Gastroesophageal sphincter (tissue), 4 donors: ENCODE results near the gene KRTAP4-11. TPM values are rescaled to one million over a fixed set of nuclear protein-coding genes. Genes with fewer than 3 reads are reported as not detected.

ENCODE experiments used
- ATAC-seq: fragments of 150-250 bp; one replicate; pipeline ENCODE4 v1.9.1; 2016; ENCODE audit warnings: mild to moderate bottlenecking, moderate library complexity
- H3K27ac ChIP-seq, 4 donors: fragments of 200-600 bp; sonication (generic) in 3 of 4; 1 replicate in 3 of 4; 2 replicates in 1 of 4; pipeline ENCODE4 v1.5.1; 2016 to 2019
- H3K27me3 ChIP-seq: fragments of 200-600 bp; sonication (generic); one replicate; pipeline ENCODE4 v1.5.1; 2019
- H3K36me3 ChIP-seq, 2 donors: fragments of 200-600 bp; sonication (generic); one replicate each; pipeline ENCODE4 v1.5.1; 2019; ENCODE audit warnings: control low read depth in 1 of 2
- H3K4me1 ChIP-seq, 3 donors: fragments of 200-600 bp; sonication (generic); 1 replicate in 2 of 3; 2 replicates in 1 of 3; pipeline ENCODE4 v1.5.1; 2016 to 2019; ENCODE audit warnings: control low read depth in 2 of 3
- H3K4me3 ChIP-seq, 2 donors: fragments of 200-600 bp; sonication (generic); one replicate each; pipeline ENCODE4 v1.5.1; 2019; ENCODE audit warnings: mild to moderate bottlenecking in 1 of 2, moderate library complexity in 1 of 2
- H3K9me3 ChIP-seq, 3 donors: fragments of 200-600 bp; sonication (generic); one replicate each; pipeline ENCODE4 v1.5.1; 2017 to 2019; ENCODE audit warnings: control low read depth in 2 of 3
- EP300 ChIP-seq: sonication (generic); formaldehyde crosslinking; IDR thresholded peaks from one replicate; pipeline ENCODE4 v1.6.1; 2017; ENCODE audit warnings: antibody characterized with exemption, mild to moderate bottlenecking
- POLR2A ChIP-seq, 2 donors: fragments of 450-650 bp; IDR thresholded peaks; one replicate each; pipeline ENCODE4 v1.6.1; 2017; ENCODE audit warnings: antibody characterized with exemption in 2 of 2, mild to moderate bottlenecking in 2 of 2, moderate library complexity in 1 of 2
- POLR2AphosphoS5 ChIP-seq: sonication (generic); formaldehyde crosslinking; IDR thresholded peaks from one replicate; pipeline ENCODE4 v1.6.1; 2017; ENCODE audit warnings: antibody characterized with exemption
- WGBS, 2 donors: methylation state at CpG; one replicate each; pipeline ENCODE4 v1.1.5; 2018; ENCODE audit warnings: low coverage in 1 of 2; 5-methylcytosine and 5-hydroxymethylcytosine counted together
- total RNA-seq, 4 donors: library from RNA; depleted of rRNA; stranded (reverse); fragments of >200 nt; gene quantifications; one replicate each; pipeline ENCODE4 v1.1.0, GENCODE V29; 2016
- TF ChIP-seq, protein P1 (sequence below), 4 experiments: fragments of 200-600 bp in 2 of 4; fragments of 450-650 bp in 2 of 4; sonication (generic) in 1 of 4; IDR thresholded peaks; one replicate each; pipeline ENCODE4 v1.5.1; 2017 to 2019; ENCODE audit warnings: antibody characterized with exemption in 4 of 4, mild to moderate bottlenecking in 2 of 4, moderate library complexity in 2 of 4

KRTAP4-11 gene
- total RNA-seq, 4 donors from 2014 or later, result not detected

DNA sequence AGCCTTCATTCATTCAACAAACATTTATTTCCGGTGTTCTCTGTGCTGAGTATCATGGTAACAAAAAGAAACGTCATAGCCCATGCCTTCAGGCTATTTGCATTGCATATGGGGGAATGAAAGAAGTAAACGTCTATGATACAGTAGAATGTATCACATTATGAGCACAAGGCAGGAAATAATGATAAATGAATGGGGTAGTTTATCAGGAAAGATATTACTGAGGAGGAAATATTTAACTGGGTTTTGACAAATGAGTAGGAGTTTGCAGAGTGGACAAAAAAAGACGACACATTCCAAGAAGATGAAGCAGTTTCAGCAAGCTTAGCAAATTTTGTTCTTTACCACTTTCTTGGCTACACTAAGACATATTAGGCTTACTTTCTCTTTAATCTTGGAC lies 35.5 kb downstream of the KRTAP4-11 start:
- H3K4me3 ChIP-seq, result no peak overlapping the region
- no peaks in the 10 kb centered on the region for H3K36me3 ChIP-seq
- H3K27me3 ChIP-seq, result no peaks in the 10 kb centered on the region
- H3K9me3 ChIP-seq, result no peaks in the 10 kb centered on the region
- H3K4me1 ChIP-seq, result no peaks in the 10 kb centered on the region
- WGBS, 2 donors, result 41 to 47% methylated on average over 4 of the region's 4 CpGs
- no peak overlapping the region for H3K27ac ChIP-seq
- TF ChIP-seq EP300, result no peak
- TF ChIP-seq POLR2AphosphoS5, result no peak
- TF ChIP-seq POLR2A (IDR thresholded peaks at IDR 0.05), result no peak
- no peak for ATAC-seq

DNA sequence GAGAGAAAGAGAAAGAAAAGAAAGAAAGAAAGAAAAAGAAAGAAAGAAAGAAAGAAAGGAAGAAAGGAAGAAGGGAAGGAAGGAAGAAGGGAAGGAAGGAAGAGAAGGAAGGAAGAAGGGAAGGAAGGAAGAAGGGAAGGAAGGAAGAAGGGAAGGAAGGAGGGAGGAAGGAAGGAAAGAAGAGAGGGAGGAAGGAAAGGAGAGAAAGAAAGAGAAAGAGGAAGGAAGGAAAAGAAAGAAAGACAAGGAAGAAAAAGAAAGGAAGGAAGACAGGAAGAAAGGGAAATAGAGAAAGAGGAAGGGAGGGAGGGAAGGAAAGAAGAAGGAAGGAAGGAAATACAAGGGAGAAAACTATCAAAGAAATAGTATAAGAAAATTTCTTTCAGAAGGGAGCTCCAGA lies 41.4 kb downstream of the KRTAP4-11 start:
- no peaks in the 10 kb centered on the region for H3K9me3 ChIP-seq
- H3K4me1 ChIP-seq, result no peaks in the 10 kb centered on the region
- H3K27me3 ChIP-seq, result no peaks in the 10 kb centered on the region
- no peaks in the 10 kb centered on the region for H3K36me3 ChIP-seq
- no peak overlapping the region for H3K27ac ChIP-seq
- TF ChIP-seq POLR2AphosphoS5 (no peak), EP300 (no peak)
- no peak overlapping the region for H3K4me3 ChIP-seq
- ATAC-seq, result no peak

GRCh38 chr17:41073676-41074075 lies 44.5 kb downstream of the KRTAP4-11 start:
- no peaks in the 10 kb centered on the region for H3K9me3 ChIP-seq
- 84 to 86% methylated on average over 2 of the region's 2 CpGs for WGBS, 2 donors
- no peak overlapping the region for H3K4me3 ChIP-seq
- TF ChIP-seq POLR2AphosphoS5 (no peak), POLR2A (IDR thresholded peaks at IDR 0.05) (no peak), EP300 (no peak)
- TF ChIP-seq, protein P1, sequence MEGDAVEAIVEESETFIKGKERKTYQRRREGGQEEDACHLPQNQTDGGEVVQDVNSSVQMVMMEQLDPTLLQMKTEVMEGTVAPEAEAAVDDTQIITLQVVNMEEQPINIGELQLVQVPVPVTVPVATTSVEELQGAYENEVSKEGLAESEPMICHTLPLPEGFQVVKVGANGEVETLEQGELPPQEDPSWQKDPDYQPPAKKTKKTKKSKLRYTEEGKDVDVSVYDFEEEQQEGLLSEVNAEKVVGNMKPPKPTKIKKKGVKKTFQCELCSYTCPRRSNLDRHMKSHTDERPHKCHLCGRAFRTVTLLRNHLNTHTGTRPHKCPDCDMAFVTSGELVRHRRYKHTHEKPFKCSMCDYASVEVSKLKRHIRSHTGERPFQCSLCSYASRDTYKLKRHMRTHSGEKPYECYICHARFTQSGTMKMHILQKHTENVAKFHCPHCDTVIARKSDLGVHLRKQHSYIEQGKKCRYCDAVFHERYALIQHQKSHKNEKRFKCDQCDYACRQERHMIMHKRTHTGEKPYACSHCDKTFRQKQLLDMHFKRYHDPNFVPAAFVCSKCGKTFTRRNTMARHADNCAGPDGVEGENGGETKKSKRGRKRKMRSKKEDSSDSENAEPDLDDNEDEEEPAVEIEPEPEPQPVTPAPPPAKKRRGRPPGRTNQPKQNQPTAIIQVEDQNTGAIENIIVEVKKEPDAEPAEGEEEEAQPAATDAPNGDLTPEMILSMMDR (IDR thresholded peaks at IDR 0.05), result no peak
- no peak overlapping the region for H3K27ac ChIP-seq
- no peaks in the 10 kb centered on the region for H3K36me3 ChIP-seq
- H3K4me1 ChIP-seq, result no peaks in the 10 kb centered on the region
- H3K27me3 ChIP-seq, result no peaks in the 10 kb centered on the region
- ATAC-seq, result no peak

DNA sequence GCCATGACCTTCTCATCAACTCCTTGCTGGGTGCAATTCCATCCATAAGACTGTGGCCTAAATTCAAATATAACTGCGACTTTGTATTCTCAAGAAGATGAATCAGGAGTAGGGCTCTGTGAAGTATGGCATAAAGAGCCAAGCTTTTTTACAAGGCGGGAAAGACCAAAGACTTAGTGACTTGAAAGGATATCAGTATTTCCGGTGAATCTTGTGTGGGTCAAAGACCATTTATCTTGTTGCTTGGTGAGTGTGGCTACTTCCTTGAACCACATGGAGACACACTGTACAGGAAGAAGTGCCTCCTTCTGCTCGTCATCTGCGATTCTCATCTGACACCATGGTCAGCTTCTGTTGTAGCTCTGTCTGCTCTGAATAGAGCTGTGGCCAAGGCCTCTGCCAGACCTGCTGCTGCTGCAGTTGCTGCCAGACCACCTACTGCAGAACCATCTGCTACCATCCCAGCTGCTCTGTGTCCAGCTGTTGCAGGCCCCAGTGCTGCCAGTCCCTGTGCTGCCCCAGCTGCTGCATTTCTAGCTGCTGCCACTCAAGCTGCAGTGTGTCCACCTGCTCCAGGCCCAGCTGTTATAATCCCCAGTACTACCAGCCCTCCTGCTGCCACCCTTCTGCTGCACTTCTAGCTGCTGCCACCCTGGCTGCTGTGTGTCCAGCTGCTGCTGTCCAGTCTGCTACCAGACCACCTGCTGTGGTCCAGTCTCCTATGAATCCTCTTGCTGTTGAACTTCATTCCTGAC lies 46.4 kb downstream of the KRTAP4-11 start:
- H3K9me3 ChIP-seq, result no peaks in the 10 kb centered on the region
- no peaks in the 10 kb centered on the region for H3K27me3 ChIP-seq
- no peak for TF ChIP-seq POLR2A (IDR thresholded peaks at IDR 0.05)
- no peak for TF ChIP-seq EP300
- no peak for TF ChIP-seq POLR2AphosphoS5
- TF ChIP-seq, protein P1 (IDR thresholded peaks at IDR 0.05), result no peak
- WGBS, 2 donors, result 69 to 94% methylated on average over 3 to 5 of the region's 5 CpGs
- H3K4me1 ChIP-seq, result no peaks in the 10 kb centered on the region
- no peak overlapping the region for H3K27ac ChIP-seq
- ATAC-seq, result no peak
- no peak overlapping the region for H3K4me3 ChIP-seq
- no peaks in the 10 kb centered on the region for H3K36me3 ChIP-seq

DNA sequence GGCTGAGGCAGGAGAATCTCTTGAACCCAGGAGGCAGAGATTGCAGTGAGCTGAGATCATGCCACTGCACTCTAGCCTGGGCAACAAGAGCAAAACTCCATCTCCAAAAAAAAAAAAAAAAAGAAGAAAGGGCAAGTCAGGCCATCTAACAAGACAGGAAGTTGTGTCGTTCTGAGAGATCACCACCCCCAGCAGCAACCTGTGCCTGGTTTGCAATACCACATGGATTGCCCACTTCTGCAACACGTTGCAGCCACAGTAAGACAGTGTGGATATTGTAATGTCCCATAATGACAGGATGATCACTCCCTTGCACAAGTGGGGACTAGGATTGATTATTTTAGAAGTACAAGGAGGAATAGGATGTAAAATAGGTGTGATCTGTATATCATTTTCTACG lies 49.1 kb downstream of the KRTAP4-11 start:
- TF ChIP-seq POLR2AphosphoS5, result no peak
- no peak for TF ChIP-seq EP300
- no peak for TF ChIP-seq POLR2A (IDR thresholded peaks at IDR 0.05)
- TF ChIP-seq, protein P1 (IDR thresholded peaks at IDR 0.05), result no peak
- WGBS, 2 donors, result 83 to 87% methylated on average over 3 of the region's 3 CpGs
- Histone ChIP-seq H3K4me1 (no peaks in the 10 kb centered on the region), H3K9me3 (no peaks in the 10 kb centered on the region), H3K27ac (no peak overlapping the region), H3K36me3 (no peaks in the 10 kb centered on the region), H3K27me3 (peaks cover 3% of the 10 kb centered on the region), H3K4me3 (no peak overlapping the region)
- ATAC-seq, result no peak

DNA sequence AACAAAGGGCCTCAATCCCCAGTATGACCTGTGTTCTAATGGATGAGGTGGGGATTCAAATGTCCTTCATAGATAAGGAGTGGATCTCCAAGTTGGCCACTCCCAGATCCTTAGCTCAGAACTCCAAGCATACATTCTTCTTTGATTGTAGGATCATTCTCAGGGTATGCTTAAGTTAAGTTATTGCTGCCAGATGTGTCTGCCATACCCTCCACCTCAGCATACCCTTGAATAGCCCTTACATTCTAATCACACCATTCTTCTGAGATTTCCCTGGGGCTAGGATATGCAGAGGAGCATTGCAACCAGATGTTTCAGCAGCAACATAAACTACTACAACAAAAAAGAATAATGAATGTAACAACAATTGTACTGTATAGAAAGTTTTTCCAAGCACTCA lies 50.9 kb downstream of the KRTAP4-11 start:
- ATAC-seq, result no peak
- H3K36me3 ChIP-seq, result no peaks in the 10 kb centered on the region

More for the DNA sequence above, 50.9 kb downstream of the KRTAP4-11 start:
- H3K27ac ChIP-seq, result no peak overlapping the region
- no peaks in the 10 kb centered on the region for H3K9me3 ChIP-seq
- no peak for TF ChIP-seq POLR2A (IDR thresholded peaks at IDR 0.05)
- no peak overlapping the region for H3K4me3 ChIP-seq
- H3K4me1 ChIP-seq, result no peaks in the 10 kb centered on the region
- H3K27me3 ChIP-seq, result peaks cover 4% of the 10 kb centered on the region

Other genes with a start within 250 kb of the KRTAP4-11 start
- not detected for gene KRT20, start 233.1 kb downstream of the KRTAP4-11 start, total RNA-seq
- 1 to 10 TPM in 1 of 4 donors, not detected in 3; 6.1 TPM for gene KRT23, start 180.7 kb downstream of the KRTAP4-11 start, total RNA-seq
- gene KRT39, start 151.4 kb downstream of the KRTAP4-11 start, total RNA-seq, result not detected
- gene KRT40, start 134.0 kb downstream of the KRTAP4-11 start, total RNA-seq, result not detected
- not detected for gene KRTAP3-3, start 124.2 kb downstream of the KRTAP4-11 start, total RNA-seq
- not detected for gene KRTAP3-2, start 118.5 kb downstream of the KRTAP4-11 start, total RNA-seq
- gene KRTAP3-1, start 109.2 kb downstream of the KRTAP4-11 start, total RNA-seq, result not detected
- gene KRTAP1-5, start 91.2 kb downstream of the KRTAP4-11 start, total RNA-seq, result not detected
- gene KRTAP1-4, start 88.2 kb downstream of the KRTAP4-11 start, total RNA-seq, result not detected
- gene KRTAP1-3, start 83.5 kb downstream of the KRTAP4-11 start, total RNA-seq, result not detected
- not detected for gene KRTAP1-1, start 76.9 kb downstream of the KRTAP4-11 start, total RNA-seq
- gene KRTAP2-1, start 71.1 kb downstream of the KRTAP4-11 start, total RNA-seq, result not detected
- not detected for gene KRTAP2-2, start 63.1 kb downstream of the KRTAP4-11 start, total RNA-seq
- not detected for gene KRTAP2-3, start 58.3 kb downstream of the KRTAP4-11 start, total RNA-seq
- not detected for gene KRTAP2-4, start 52.5 kb downstream of the KRTAP4-11 start, total RNA-seq
- not detected for gene KRTAP4-7, start 34.2 kb downstream of the KRTAP4-11 start, total RNA-seq
- not detected for gene KRTAP4-8, start 20.2 kb downstream of the KRTAP4-11 start, total RNA-seq
- not detected for gene KRTAP4-16, start 16.2 kb downstream of the KRTAP4-11 start, total RNA-seq
- not detected for gene KRTAP4-9, start 13.0 kb downstream of the KRTAP4-11 start, total RNA-seq
- not detected for gene KRTAP4-12, start 5.8 kb upstream of the KRTAP4-11 start, total RNA-seq
- gene KRTAP4-6, start 22.2 kb upstream of the KRTAP4-11 start, total RNA-seq, result not detected
- not detected for gene KRTAP4-5, start 31.5 kb upstream of the KRTAP4-11 start, total RNA-seq
- not detected for gene KRTAP4-4, start 42.4 kb upstream of the KRTAP4-11 start, total RNA-seq
- not detected for gene KRTAP4-3, start 49.8 kb upstream of the KRTAP4-11 start, total RNA-seq
- gene KRTAP4-2, start 59.8 kb upstream of the KRTAP4-11 start, total RNA-seq, result not detected
- gene KRTAP4-1, start 66.5 kb upstream of the KRTAP4-11 start, total RNA-seq, result not detected
- not detected for gene KRTAP9-1, start 71.5 kb upstream of the KRTAP4-11 start, total RNA-seq
- not detected for gene KRTAP9-2, start 108.3 kb upstream of the KRTAP4-11 start, total RNA-seq
- gene KRTAP9-3, start 114.1 kb upstream of the KRTAP4-11 start, total RNA-seq, result not detected
- gene KRTAP9-8, start 119.6 kb upstream of the KRTAP4-11 start, total RNA-seq, result not detected
- gene KRTAP9-4, start 131.3 kb upstream of the KRTAP4-11 start, total RNA-seq, result not detected
- not detected for gene KRTAP9-9, start 137.0 kb upstream of the KRTAP4-11 start, total RNA-seq
- not detected for gene KRTAP9-6, start 147.0 kb upstream of the KRTAP4-11 start, total RNA-seq
- gene KRTAP9-7, start 157.3 kb upstream of the KRTAP4-11 start, total RNA-seq, result under 1 TPM in 1 of 4 donors, not detected in 3; 0.66 TPM
- not detected for gene KRTAP29-1, start 184.5 kb upstream of the KRTAP4-11 start, total RNA-seq
- not detected for gene KRTAP16-1, start 190.9 kb upstream of the KRTAP4-11 start, total RNA-seq
- not detected for gene KRTAP17-1, start 197.3 kb upstream of the KRTAP4-11 start, total RNA-seq
- gene KRT33A, start 232.5 kb upstream of the KRTAP4-11 start, total RNA-seq, result not detected